ENCODE results near the gene RASGRP1. TPM values are rescaled to one million over a fixed set of nuclear protein-coding genes. Genes with fewer than 3 reads are reported as not detected.

The RASGRP1 gene
- polyA plus RNA-seq, 1 of the 3 experiments (the other 2 are of a cell fraction) = 0.03 TPM

DNA sequence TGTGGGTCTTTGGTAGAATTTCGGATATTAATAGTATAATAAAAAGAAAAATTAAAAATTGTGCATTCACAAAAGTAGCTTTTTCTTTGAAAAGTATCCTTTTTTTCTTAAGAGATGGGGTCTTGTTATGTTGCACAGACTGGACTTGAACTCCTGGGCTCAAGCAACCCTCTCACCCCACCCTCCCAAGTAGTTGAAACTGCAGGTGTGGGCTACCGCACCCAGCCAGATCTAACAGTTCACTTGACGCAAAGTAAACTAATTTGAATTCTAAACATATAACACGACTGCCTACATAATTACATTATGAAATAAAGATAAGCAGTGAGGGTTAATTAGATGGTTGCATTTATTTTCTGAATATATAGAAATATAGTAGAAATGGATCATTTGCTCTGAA is 99.9 kb downstream of the RASGRP1 start:
- Histone ChIP-seq H3K27me3 (ENCODE audit: insufficient read depth) (no peaks in the 10 kb centered on the region), H3K79me2 (ENCODE audit: insufficient read depth) (peaks cover 77% of the 10 kb centered on the region), H3K4me2 (no peak overlapping the region), H3K9ac (no peak overlapping the region), H3K4me3 (ENCODE audit: low read depth in 2 of 2, low read length in 1 of 2) (no peak overlapping the region), H3K4me1 (ENCODE audit: control insufficient read depth in 1 of 2, insufficient read depth in 2 of 2, low read depth in 1 of 2, low read length in 1 of 2) (peaks cover 2 to 7% of the 10 kb centered on the region in 2 experiments; a peak in 1 of 4 replicates), H3K9me2 (no peaks in the 10 kb centered on the region), H3K27ac (ENCODE audit: low read depth in 2 of 2, low read length in 1 of 2) (no peak overlapping the region), H2AFZ (ENCODE audit: low read depth) (no peak overlapping the region), H3F3A (replicated peaks; ENCODE audit: insufficient read depth) (no peaks in the 10 kb centered on the region), H3K9me3 (no peaks in the 10 kb centered on the region), H3K36me3 (replicated peaks in 1 of 2; ENCODE audit: control insufficient read depth in 1 of 2, insufficient read depth in 2 of 2, low read length in 1 of 2) (peaks cover 10 to 13% of the 10 kb centered on the region in 2 experiments), H4K20me1 (ENCODE audit: insufficient read depth) (peaks cover 22% of the 10 kb centered on the region; the same call in 1 of the 2 replicates)
- ChIA-PET POLR2A (no interaction called here), CTCF (interaction anchor here (1.0 to 3.7 kb wide), 8 partner anchors 11 to 235 kb away, joined by 3 to 19 read pairs (median 5); partner anchors contain the start of genes FAM98B and RASGRP1)
- no peak for DNase-seq
- 77% methylated on average over 4 of the region's 4 CpGs for WGBS (ENCODE audit: low lambda C conversion rate)
- TF ChIP-seq, protein P1, sequence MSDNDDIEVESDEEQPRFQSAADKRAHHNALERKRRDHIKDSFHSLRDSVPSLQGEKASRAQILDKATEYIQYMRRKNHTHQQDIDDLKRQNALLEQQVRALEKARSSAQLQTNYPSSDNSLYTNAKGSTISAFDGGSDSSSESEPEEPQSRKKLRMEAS (IDR thresholded peaks at IDR 0.05; ENCODE audit: low read depth) = no peak
- no peak for TF ChIP-seq CHD2 (IDR thresholded peaks at IDR 0.05; ENCODE audit: low read length, partially characterized antibody)
- TF ChIP-seq GABPA (IDR thresholded peaks at IDR 0.05; ENCODE audit: low read depth) = no peak
- TF ChIP-seq MXI1 (IDR thresholded peaks at IDR 0.05; ENCODE audit: low read depth, low read length) = no peak
- no peak for TF ChIP-seq FOXM1 (IDR thresholded peaks at IDR 0.05; ENCODE audit: low read depth)
- TF ChIP-seq GATA2 (CRISPR knock-in tag; IDR thresholded peaks at IDR 0.05) = no peak
- no peak for TF ChIP-seq FOXJ3 (CRISPR knock-in tag; IDR thresholded peaks at IDR 0.05)
- TF ChIP-seq SMC3 (IDR thresholded peaks at IDR 0.05; ENCODE audit: low read depth, low read length) = no peak
- TF ChIP-seq EP300 (IDR thresholded peaks at IDR 0.05; ENCODE audit: borderline replicate concordance in 1 of 2, low read depth in 1 of 2, low read length in 1 of 2) = no peak
- TF ChIP-seq, protein P2, sequence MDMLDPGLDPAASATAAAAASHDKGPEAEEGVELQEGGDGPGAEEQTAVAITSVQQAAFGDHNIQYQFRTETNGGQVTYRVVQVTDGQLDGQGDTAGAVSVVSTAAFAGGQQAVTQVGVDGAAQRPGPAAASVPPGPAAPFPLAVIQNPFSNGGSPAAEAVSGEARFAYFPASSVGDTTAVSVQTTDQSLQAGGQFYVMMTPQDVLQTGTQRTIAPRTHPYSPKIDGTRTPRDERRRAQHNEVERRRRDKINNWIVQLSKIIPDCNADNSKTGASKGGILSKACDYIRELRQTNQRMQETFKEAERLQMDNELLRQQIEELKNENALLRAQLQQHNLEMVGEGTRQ (IDR thresholded peaks at IDR 0.05; ENCODE audit: borderline replicate concordance, low read depth, low read length) = no peak
- TF ChIP-seq, protein P3, sequence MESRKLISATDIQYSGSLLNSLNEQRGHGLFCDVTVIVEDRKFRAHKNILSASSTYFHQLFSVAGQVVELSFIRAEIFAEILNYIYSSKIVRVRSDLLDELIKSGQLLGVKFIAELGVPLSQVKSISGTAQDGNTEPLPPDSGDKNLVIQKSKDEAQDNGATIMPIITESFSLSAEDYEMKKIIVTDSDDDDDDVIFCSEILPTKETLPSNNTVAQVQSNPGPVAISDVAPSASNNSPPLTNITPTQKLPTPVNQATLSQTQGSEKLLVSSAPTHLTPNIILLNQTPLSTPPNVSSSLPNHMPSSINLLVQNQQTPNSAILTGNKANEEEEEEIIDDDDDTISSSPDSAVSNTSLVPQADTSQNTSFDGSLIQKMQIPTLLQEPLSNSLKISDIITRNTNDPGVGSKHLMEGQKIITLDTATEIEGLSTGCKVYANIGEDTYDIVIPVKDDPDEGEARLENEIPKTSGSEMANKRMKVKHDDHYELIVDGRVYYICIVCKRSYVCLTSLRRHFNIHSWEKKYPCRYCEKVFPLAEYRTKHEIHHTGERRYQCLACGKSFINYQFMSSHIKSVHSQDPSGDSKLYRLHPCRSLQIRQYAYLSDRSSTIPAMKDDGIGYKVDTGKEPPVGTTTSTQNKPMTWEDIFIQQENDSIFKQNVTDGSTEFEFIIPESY (IDR thresholded peaks at IDR 0.05; ENCODE audit: borderline replicate concordance, low read depth) = no peak
- TF ChIP-seq RCOR1 (IDR thresholded peaks at IDR 0.05; ENCODE audit: low read length) = no peak
- TF ChIP-seq NFIC (IDR thresholded peaks at IDR 0.05; ENCODE audit: borderline replicate concordance) = no peak

DNA sequence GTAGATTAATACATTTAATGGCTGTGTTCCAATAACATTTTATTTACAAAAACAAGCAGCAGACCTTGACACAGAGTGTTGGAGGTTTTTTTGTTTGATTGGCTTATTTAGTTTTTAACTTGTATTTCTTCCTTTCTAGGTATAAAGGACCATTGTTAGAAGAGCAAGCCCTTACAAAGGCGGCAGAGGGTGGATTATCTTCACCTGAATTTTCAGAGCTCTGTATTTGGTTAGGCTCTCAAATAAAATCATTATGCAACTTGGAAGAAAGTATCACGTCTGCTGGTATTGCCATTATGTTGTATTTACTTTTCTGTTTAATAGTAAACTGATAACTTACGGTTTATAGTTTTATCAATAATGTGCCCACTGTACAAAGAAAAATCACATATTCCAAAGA is 100.7 kb downstream of the RASGRP1 start:
- no peaks in the 10 kb centered on the region for H3K9me2 ChIP-seq
- H3K4me1 ChIP-seq (ENCODE audit: control insufficient read depth in 1 of 2, insufficient read depth in 2 of 2, low read depth in 1 of 2, low read length in 1 of 2) = peaks cover 5 to 7% of the 10 kb centered on the region in 2 experiments; a peak in 1 of 4 replicates
- 96% methylated on average over 3 of the region's 3 CpGs for WGBS (ENCODE audit: low lambda C conversion rate)
- H4K20me1 ChIP-seq (ENCODE audit: insufficient read depth) = peaks cover 22% of the 10 kb centered on the region; the same call in 1 of the 2 replicates
- H3K9ac ChIP-seq = no peak overlapping the region
- no peak overlapping the region for H2AFZ ChIP-seq (ENCODE audit: low read depth)
- no peaks in the 10 kb centered on the region for H3F3A ChIP-seq (replicated peaks; ENCODE audit: insufficient read depth)
- H3K4me2 ChIP-seq = no peak overlapping the region
- H3K9me3 ChIP-seq = no peaks in the 10 kb centered on the region
- H3K79me2 ChIP-seq (ENCODE audit: insufficient read depth) = peaks cover 85% of the 10 kb centered on the region
- TF ChIP-seq TCF12 (IDR thresholded peaks at IDR 0.05) = no peak
- TF ChIP-seq MXI1 (IDR thresholded peaks at IDR 0.05; ENCODE audit: low read depth, low read length) = no peak
- TF ChIP-seq ELF1 (IDR thresholded peaks at IDR 0.05) = no peak
- no peak for TF ChIP-seq USF1 (IDR thresholded peaks at IDR 0.05; ENCODE audit: borderline replicate concordance, low read depth)
- CTCF ChIA-PET = interaction anchor here (0.9 to 3.7 kb wide), 9 partner anchors 9 to 1468 kb away, joined by 3 to 19 read pairs (median 5); partner anchors contain the start of gene RASGRP1
- no peak for DNase-seq
- no peak overlapping the region for H3K4me3 ChIP-seq (ENCODE audit: low read depth in 2 of 2, low read length in 1 of 2)
- H3K36me3 ChIP-seq (replicated peaks in 1 of 2; ENCODE audit: control insufficient read depth in 1 of 2, insufficient read depth in 2 of 2, low read length in 1 of 2) = peaks cover 10 to 13% of the 10 kb centered on the region in 2 experiments
- POLR2A ChIA-PET = no interaction called here
- H3K27ac ChIP-seq (ENCODE audit: low read depth in 2 of 2, low read length in 1 of 2) = no peak overlapping the region
- no peaks in the 10 kb centered on the region for H3K27me3 ChIP-seq (ENCODE audit: insufficient read depth)

All from SK-N-SH (cell line).